ENCODE data around the gene REV3L.
"Not testable (repeated sequence)": the region's sequence is repeated elsewhere in the genome, so short reads cannot be mapped to it uniquely, and the experiment has no call there.

The REV3L gene

GRCh38 chr6:111482959-111483735 is at the start of gene REV3L:
TSS of gene REV3L (minus strand) at chr6:111483218. CDS start at chr6:111482888, 330 bp downstream.
- DNase-seq, result peak; percentile 84

GRCh38 chr6:111531185-111531584 is 48.2 kb upstream of the REV3L start:
- no peak for DNase-seq

GRCh38 chr6:111530667-111531066 is 47.6 kb upstream of the REV3L start:
- DNase-seq, result no peak

- DNase-seq, result no peak
These were observed 47.2 kb upstream of the REV3L start for GRCh38 chr6:111530218-111530617.

- no peak for DNase-seq
These were observed 44.3 kb upstream of the REV3L start for GRCh38 chr6:111527367-111527766.

- DNase-seq, result no peak
These were observed 41.7 kb upstream of the REV3L start for GRCh38 chr6:111524735-111525134.

GRCh38 chr6:111524252-111524651 is 41.2 kb upstream of the REV3L start:
- peak; percentile 45 for DNase-seq

- DNase-seq, result no peak
These were observed 40.6 kb upstream of the REV3L start for GRCh38 chr6:111523484-111524167.

GRCh38 chr6:111522393-111523020 is 39.5 kb upstream of the REV3L start:
- DNase-seq, result no peak

GRCh38 chr6:111521497-111522270 is 38.7 kb upstream of the REV3L start:
- DNase-seq, result no peak

GRCh38 chr6:111520524-111520923 is 37.5 kb upstream of the REV3L start:
- no peak for DNase-seq

GRCh38 chr6:111517965-111518364 is 34.9 kb upstream of the REV3L start:
- no peak for DNase-seq

- no peak for DNase-seq
These were observed 32.2 kb upstream of the REV3L start for GRCh38 chr6:111515259-111515658.

GRCh38 chr6:111514531-111514930 is 31.5 kb upstream of the REV3L start:
- not testable (repeated sequence) for DNase-seq

GRCh38 chr6:111507219-111507618 is 24.2 kb upstream of the REV3L start:
- DNase-seq, result not testable (repeated sequence)

GRCh38 chr6:111505498-111505897 is 22.5 kb upstream of the REV3L start:
- DNase-seq, result not testable (repeated sequence)

- DNase-seq, result no peak
These were observed 20.6 kb upstream of the REV3L start for GRCh38 chr6:111503660-111504059.

GRCh38 chr6:111503194-111503593 is 20.2 kb upstream of the REV3L start:
- no peak for DNase-seq

- no peak for DNase-seq
These were observed 19.1 kb upstream of the REV3L start for GRCh38 chr6:111502154-111502553.

- DNase-seq, result no peak
These were observed 16.3 kb upstream of the REV3L start for GRCh38 chr6:111499269-111499793.

- no peak for DNase-seq
These were observed 12.1 kb upstream of the REV3L start for GRCh38 chr6:111494951-111495635.

- no peak for DNase-seq
These were observed 9.5 kb upstream of the REV3L start for GRCh38 chr6:111492499-111492898.
